Choroid plexus epithelial cell (primary cell): ENCODE results near the gene PSG5.
"Not testable (repeated sequence)": the region's sequence is repeated elsewhere in the genome, so short reads cannot be mapped to it uniquely, and the experiment has no call there.

Experiments used
- DNase-seq: peaks from one replicate; pipeline ENCODE4 v3.0.0-alpha.2; 2010; ENCODE audit warnings: low read depth
- H3K4me3 ChIP-seq: 2 replicates; pipeline ENCODE4 v1.5.1; 2011; ENCODE audit warnings: low read depth, mild to moderate bottlenecking, control low read depth, low read length, moderate library complexity
- CTCF ChIP-seq: conservative IDR thresholded peaks from 2 replicates; pipeline ENCODE4 v1.5.1; 2011; ENCODE audit warnings: low read depth, mild to moderate bottlenecking, control low read depth, inconsistent platforms, low read length, moderate library complexity

Gene PSG5

GRCh38 chr19:43179569-43180147, 6.7 kb downstream of the PSG5 start:
- not testable (repeated sequence) for DNase-seq, H3K4me3 ChIP-seq
- TF ChIP-seq CTCF = peak; percentile 41

GRCh38 chr19:43178577-43178976, 7.8 kb downstream of the PSG5 start:
- H3K4me3 ChIP-seq, DNase-seq: not testable (repeated sequence)

GRCh38 chr19:43165906-43166305, 20.4 kb downstream of the PSG5 start:
- not testable (repeated sequence) for DNase-seq, H3K4me3 ChIP-seq

GRCh38 chr19:43163135-43163534, 23.2 kb downstream of the PSG5 start:
- DNase-seq, H3K4me3 ChIP-seq: not testable (repeated sequence)

- H3K4me3 ChIP-seq, DNase-seq: not testable (repeated sequence)
Measured at GRCh38 chr19:43162261-43162660, 24.1 kb downstream of the PSG5 start.

GRCh38 chr19:43152214-43152613, 34.1 kb downstream of the PSG5 start:
- no peak overlapping the region for H3K4me3 ChIP-seq
- no peak for TF ChIP-seq CTCF
- peak; percentile 2 for DNase-seq

- DNase-seq = peak; percentile 26
- not testable (repeated sequence) for H3K4me3 ChIP-seq
Measured at GRCh38 chr19:43149788-43150187, 36.5 kb downstream of the PSG5 start.

- TF ChIP-seq CTCF = no peak
- no peak overlapping the region for H3K4me3 ChIP-seq
- DNase-seq = peak; percentile 86
Measured at GRCh38 chr19:43148233-43148632, 38.1 kb downstream of the PSG5 start.

- DNase-seq, H3K4me3 ChIP-seq: not testable (repeated sequence)
Measured at GRCh38 chr19:43141763-43142162, 44.6 kb downstream of the PSG5 start.

GRCh38 chr19:43132696-43133095, 53.6 kb downstream of the PSG5 start:
- H3K4me3 ChIP-seq = no peak overlapping the region
- DNase-seq = no peak
- no peak for TF ChIP-seq CTCF

GRCh38 chr19:43131281-43131842, 55.0 kb downstream of the PSG5 start:
- H3K4me3 ChIP-seq, DNase-seq: not testable (repeated sequence)

- H3K4me3 ChIP-seq, DNase-seq: not testable (repeated sequence)
Measured at GRCh38 chr19:43129197-43129596, 57.1 kb downstream of the PSG5 start.

GRCh38 chr19:43127336-43127735, 59.0 kb downstream of the PSG5 start:
- not testable (repeated sequence) for H3K4me3 ChIP-seq
- peak; percentile 48 for DNase-seq
